Endothelial cell of umbilical vein (primary cell): Measurements from ENCODE around the gene SCYL1. TPM values are rescaled to one million over a fixed set of nuclear protein-coding genes. Genes with fewer than 3 reads are reported as not detected.
"Not testable (repeated sequence)": the region's sequence is repeated elsewhere in the genome, so short reads cannot be mapped to it uniquely, and the experiment has no call there.

Experiments
- BruUV-seq: library from RNA; stranded (reverse); fragments of 400-500 nt; replicated peaks from 2 replicates; lab custom pipeline; 2021; lab: Mats Ljungman, UMichigan
- CTCF ChIA-PET: fragments of 300-600, 350-600 bp; sonication (Branson Sonifier 250); formaldehyde crosslinking; loops from one replicate; lab custom pipeline; 2021; ENCODE audit warnings: antibody characterized with exemption, inconsistent platforms; lab: Charles Lee
- POLR2A ChIA-PET: fragments of 300-600, 350-600 bp; sonication (Branson Sonifier 250); formaldehyde crosslinking; loops from one replicate; lab custom pipeline; 2021; ENCODE audit warnings: antibody characterized with exemption, inconsistent platforms; lab: Charles Lee
- DNase-seq: peaks from one replicate; pipeline ENCODE4 v3.0.0-alpha.2; 2011; ENCODE audit warnings: low read depth, low spot score
- FAIRE-seq: peaks from 2 replicates; lab custom pipeline; 2011; peaks lifted over from hg19 to GRCh38; lab: Jason Lieb, UNC
- H2AFZ ChIP-seq: 2 replicates; pipeline ENCODE4 v1.6.0; 2012; ENCODE audit warnings: low read depth, low read length, control low read depth, inconsistent platforms
- H3K27ac ChIP-seq: 2 replicates; pipeline ENCODE4 v1.5.1; 2011; ENCODE audit warnings: low read depth, mild to moderate bottlenecking, control low read depth, low read length, moderate library complexity; ENCODE audit not compliant: insufficient read depth
- H3K27me3 ChIP-seq, 2 experiments: 2 replicates each; pipeline versions ENCODE4 v1.6.0 to v1.6.1; 2011; ENCODE audit warnings: low read length in 2 of 2, mixed read lengths in 1 of 2; ENCODE audit not compliant: control insufficient read depth in 2 of 2, insufficient read depth in 2 of 2
- H3K36me3 ChIP-seq, 2 experiments: 2 replicates in 1 of 2; 3 replicates in 1 of 2; pipeline ENCODE4 v1.5.1; 2011; ENCODE audit warnings: low read length in 2 of 2, mild to moderate bottlenecking in 1 of 2, moderate library complexity in 1 of 2; ENCODE audit not compliant: control insufficient read depth in 2 of 2, insufficient read depth in 2 of 2; ENCODE audit errors: extremely low read depth in 1 of 2
- H3K4me1 ChIP-seq: 3 replicates; pipeline ENCODE4 v1.5.1; 2011; ENCODE audit warnings: mild to moderate bottlenecking, low read length; ENCODE audit not compliant: control insufficient read depth, insufficient read depth; ENCODE audit errors: extremely low read depth
- H3K4me2 ChIP-seq: 2 replicates; pipeline ENCODE4 v1.6.1; 2011; ENCODE audit warnings: low read length, control low read depth, mixed read lengths; ENCODE audit not compliant: insufficient read depth
- H3K4me3 ChIP-seq, 3 experiments: fragments of 200-600 bp in 1 of 3; sonication (generic), shearing (Covaris generic) in 1 of 3; replicated peaks in 1 of 3; 2 replicates each; pipeline ENCODE4 v1.5.1; 2011 to 2016; ENCODE audit warnings: control low read depth in 3 of 3, low read length in 3 of 3, mild to moderate bottlenecking in 2 of 3, inconsistent platforms in 1 of 3, low read depth in 1 of 3, moderate library complexity in 1 of 3; ENCODE audit not compliant: insufficient read depth in 1 of 3
- H3K79me2 ChIP-seq: 2 replicates; pipeline ENCODE4 v1.6.0; 2012; ENCODE audit warnings: low read length, inconsistent platforms; ENCODE audit not compliant: control insufficient read depth, insufficient read depth
- H3K9ac ChIP-seq: replicated peaks from 2 replicates; pipeline ENCODE3; 2011; ENCODE audit warnings: low read length, control low read depth; ENCODE audit not compliant: insufficient read depth; ENCODE audit errors: extremely low read depth
- H3K9me1 ChIP-seq: replicated peaks from 3 replicates; pipeline ENCODE4 v1.6.0; 2011; ENCODE audit warnings: mild to moderate bottlenecking, low read length; ENCODE audit not compliant: control insufficient read depth, insufficient read depth; ENCODE audit errors: extremely low read depth
- H3K9me3 ChIP-seq: replicated peaks from 2 replicates; pipeline ENCODE4 v1.5.1; 2012; ENCODE audit warnings: low read length, inconsistent platforms; ENCODE audit not compliant: control insufficient read depth, insufficient read depth
- H4K20me1 ChIP-seq: replicated peaks from 2 replicates; pipeline ENCODE3; 2011; ENCODE audit warnings: mild to moderate bottlenecking, low read length; ENCODE audit not compliant: control insufficient read depth, insufficient read depth; ENCODE audit errors: extremely low read depth
- FOS ChIP-seq: IDR thresholded peaks from 2 replicates; pipeline ENCODE4 v1.6.1; 2011; ENCODE audit warnings: mild to moderate bottlenecking, low read length, moderate library complexity, borderline replicate concordance; ENCODE audit not compliant: insufficient read depth
- GATA2 ChIP-seq: IDR thresholded peaks from 2 replicates; pipeline ENCODE4 v1.7.0; 2011; ENCODE audit warnings: low read depth, mild to moderate bottlenecking, moderate library complexity, mixed read lengths, low read length; ENCODE audit not compliant: insufficient read length, insufficient read depth
- JUN ChIP-seq: IDR thresholded peaks from 2 replicates; pipeline ENCODE4 v1.6.1; 2011; ENCODE audit warnings: borderline replicate concordance, low read depth; ENCODE audit not compliant: insufficient read length, insufficient read depth
- MYC ChIP-seq: IDR thresholded peaks from one replicate; pipeline ENCODE4 v1.6.1; 2011; ENCODE audit warnings: mild to moderate bottlenecking, low read depth, low read length
- POLR2A ChIP-seq: IDR thresholded peaks from 2 replicates; pipeline ENCODE4 v1.6.1; 2012; ENCODE audit warnings: low read depth, mild to moderate bottlenecking, control low read depth, low read length
- POLR2AphosphoS5 ChIP-seq: IDR thresholded peaks from 2 replicates; pipeline ENCODE4 v1.6.1; 2012; ENCODE audit warnings: low read depth, mild to moderate bottlenecking, control low read depth, low read length, moderate library complexity; ENCODE audit not compliant: insufficient read depth
- dilution Hi-C: fragments of 300-500 bp; cut with MboI; formaldehyde crosslinking; loops from one replicate; pipeline ENCODE4 v1.15.0; 2019; ENCODE audit warnings: low sequenced_read_pairs; ENCODE audit not compliant: extremely low pct_ligation_motif_present
- intact Hi-C: fragments of 100-400 bp; cut with micrococcal nuclease; formaldehyde crosslinking; loops from one replicate; pipeline ENCODE4 v1.10.0; 2022
- polyA plus RNA-seq, 4 experiments: library from polyadenylated mRNA; depleted of rRNA in 3 of 4; stranded (reverse) in 3 of 4; unstranded in 1 of 4; fragments of >200 nt; gene quantifications; 2 replicates each; pipeline versions ENCODE4 v1.2.1 to v1.2.3, GENCODE V29; 2011 to 2012; ENCODE audit warnings: missing spikeins in 1 of 4
- total RNA-seq: library from RNA; stranded (reverse); gene quantifications from 2 replicates; pipeline ENCODE4 v1.2.3, GENCODE V29; 2021

The SCYL1 gene
- total and polyA plus RNA-seq, 2 donors (not counting 3 experiments of a cell fraction or from before 2014, with no cell fraction given): 88.2 to 126 TPM

DNA sequence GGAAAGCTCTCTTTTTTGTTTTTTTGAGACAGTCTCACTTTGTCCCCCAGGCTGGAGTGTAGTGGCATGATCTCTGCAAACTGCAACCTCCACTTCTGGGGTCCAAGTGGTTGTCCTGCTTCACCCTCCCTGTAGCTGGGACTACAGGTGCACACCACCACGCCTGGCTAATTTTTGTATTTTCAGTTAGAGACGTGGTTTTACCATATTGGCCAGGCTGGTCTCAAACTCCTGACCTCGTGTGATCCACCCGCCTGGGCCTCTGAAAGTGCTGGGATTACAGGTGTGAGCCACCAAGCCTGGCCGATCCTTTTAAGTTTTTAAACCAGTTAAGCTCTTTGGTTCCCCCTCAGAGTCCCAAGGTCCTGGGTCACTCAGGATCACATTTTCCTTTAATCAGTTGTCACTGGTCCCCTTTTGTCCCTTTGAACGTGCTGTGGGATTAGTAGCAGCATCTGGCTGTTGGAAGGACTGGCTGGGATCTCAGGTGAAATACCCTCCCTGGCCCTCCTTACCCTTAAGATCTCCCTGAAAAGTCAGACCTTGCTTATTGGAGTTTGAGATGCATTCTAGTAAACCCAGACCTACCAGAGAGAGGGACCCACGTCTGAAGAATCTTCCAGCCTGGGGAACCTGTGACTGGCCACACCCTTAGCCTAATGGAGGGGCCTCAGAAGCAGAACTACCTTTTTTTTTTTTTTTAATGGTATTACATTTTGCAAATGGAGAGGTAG, 17.9 kb upstream of the SCYL1 start:
- POLR2A ChIA-PET: interaction anchor here (0.7 to 13.9 kb wide), 14 partner anchors 8 to 232 kb away, joined by 3 to 283 read pairs (median 10); partner anchors contain the start of genes MALAT1 and NEAT1
- BruUV-seq: no TSS peak
- dilution Hi-C loops: no loop called here

DNA sequence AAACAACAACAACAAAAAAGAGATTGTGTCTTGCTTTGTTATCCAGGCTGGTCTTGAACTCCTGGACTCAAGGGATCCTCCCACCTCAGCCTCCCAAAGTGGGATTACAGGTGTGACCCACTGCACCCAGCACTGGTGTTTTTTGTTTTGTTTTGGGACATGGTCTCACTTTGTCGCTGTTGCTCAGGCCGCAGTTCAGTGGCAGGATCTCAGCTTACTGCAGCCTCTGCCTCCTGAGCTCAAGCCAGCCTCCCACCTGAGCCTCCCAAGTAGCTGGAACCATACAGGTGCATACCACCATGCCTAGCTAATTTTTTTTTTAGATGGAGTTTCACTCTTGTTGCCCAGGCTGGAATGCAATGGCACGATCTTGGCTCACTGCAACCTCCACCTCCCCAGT, 12.6 kb upstream of the SCYL1 start:
- FAIRE-seq, H2AFZ ChIP-seq, BruUV-seq, H3K9me1 ChIP-seq, H3K4me1 ChIP-seq, intact Hi-C loops, dilution Hi-C loops, DNase-seq, H3K9ac ChIP-seq, H3K4me2 ChIP-seq, H3K79me2 ChIP-seq, H3K27ac ChIP-seq, H3K36me3 ChIP-seq, H3K9me3 ChIP-seq, H4K20me1 ChIP-seq, H3K27me3 ChIP-seq, H3K4me3 ChIP-seq: not testable (repeated sequence)
- ChIA-PET CTCF (interaction anchor here (2.0 kb wide), 1 partner anchor 8 kb away, joined by 6 read pairs; no protein-coding TSS in a partner anchor), POLR2A (interaction anchor here (0.7 kb wide), 2 partner anchors 15 to 1245 kb away, joined by 6 read pairs; no protein-coding TSS in a partner anchor)

More for the DNA sequence above, 17.9 kb upstream of the SCYL1 start:
- H4K20me1 ChIP-seq: peaks cover 19% of the 10 kb centered on the region
- H3K27ac ChIP-seq: peak overlapping the region; percentile 89
- intact Hi-C loops: loop anchor here (2.0 kb wide), 1 partner anchor 78 kb away; no protein-coding TSS in a partner anchor
- CTCF ChIA-PET: interaction anchor here (1.0 to 7.8 kb wide), 7 partner anchors 20 to 141 kb away, joined by 3 to 105 read pairs (median 12); no protein-coding TSS in a partner anchor
- TF ChIP-seq POLR2AphosphoS5 (peak; percentile 71), FOS (no peak), MYC (no peak), GATA2 (no peak), POLR2A (peak; percentile 87), JUN (no peak)
- H2AFZ ChIP-seq: no peak overlapping the region
- peak overlapping the region; percentile 25 for H3K9ac ChIP-seq
- peak; percentile 33 for FAIRE-seq
- peak; percentile 61 for DNase-seq
- H3K9me1 ChIP-seq: no peaks in the 10 kb centered on the region
- peaks cover 46% of the 10 kb centered on the region for H3K79me2 ChIP-seq
- H3K9me3 ChIP-seq: no peaks in the 10 kb centered on the region
- no peaks in the 10 kb centered on the region for H3K27me3 ChIP-seq
- H3K4me1 ChIP-seq: peaks cover 24% of the 10 kb centered on the region
- H3K4me2 ChIP-seq: peak overlapping the region; percentile 6
- H3K4me3 ChIP-seq: peak overlapping the region in 2 of 3 experiments; percentile 91 to 98
- H3K36me3 ChIP-seq: peaks cover 25 to 28% of the 10 kb centered on the region in 2 experiments
